Ascending aorta (tissue), 2 donors: ENCODE data around the gene FXYD2. TPM values are rescaled to one million over a fixed set of nuclear protein-coding genes. Genes with fewer than 3 reads are reported as not detected.
"Not testable (repeated sequence)": the region's sequence is repeated elsewhere in the genome, so short reads cannot be mapped to it uniquely, and the experiment has no call there.

Experiments used
- DNase-seq, 2 donors: peaks; one replicate each; pipeline ENCODE4 v3.0.0-alpha.2; 2019; ENCODE audit warnings: low spot score in 2 of 2
- H3K27ac ChIP-seq, 2 donors: fragments of 200-600 bp; sonication (generic); one replicate each; pipeline ENCODE4 v1.5.1; 2016 to 2017; ENCODE audit warnings: mild to moderate bottlenecking in 1 of 2
- H3K27me3 ChIP-seq: fragments of 200-600 bp; sonication (generic); one replicate; pipeline ENCODE4 v1.5.1; 2017
- H3K36me3 ChIP-seq, 2 donors: fragments of 200-600 bp; sonication (generic); one replicate each; pipeline ENCODE4 v1.5.1; 2016
- H3K4me1 ChIP-seq, 2 donors: fragments of 200-600 bp; sonication (generic); one replicate each; pipeline ENCODE4 v1.5.1; 2016 to 2017; ENCODE audit warnings: mild to moderate bottlenecking in 1 of 2
- H3K4me3 ChIP-seq, 2 donors: fragments of 200-600 bp; sonication (generic); one replicate each; pipeline ENCODE4 v1.5.1; 2016 to 2017; ENCODE audit warnings: mild to moderate bottlenecking in 1 of 2
- H3K9me3 ChIP-seq, 2 donors: fragments of 200-600 bp; sonication (generic); one replicate each; pipeline ENCODE4 v1.5.1; 2016
- CTCF ChIP-seq, 3 experiments: fragments of 200-600 bp in 2 of 3; fragments of 450-650 bp in 1 of 3; sonication (generic) in 2 of 3; IDR thresholded peaks; one replicate each; pipeline ENCODE4 v1.5.1; 2016 to 2019; ENCODE audit warnings: antibody characterized with exemption in 3 of 3, mild to moderate bottlenecking in 1 of 3, moderate library complexity in 1 of 3
- intact Hi-C: fragments of 100-400 bp; cut with DNase I; formaldehyde crosslinking; loops from one replicate; pipeline ENCODE4 v1.15.1; 2023
- total RNA-seq: library from RNA; depleted of rRNA; stranded (reverse); fragments of >200 nt; gene quantifications from one replicate; pipeline ENCODE4 v1.1.0, GENCODE V29; 2016

FXYD2 gene
- total RNA-seq, 1 donor from 2014 or later, result not detected

DNA sequence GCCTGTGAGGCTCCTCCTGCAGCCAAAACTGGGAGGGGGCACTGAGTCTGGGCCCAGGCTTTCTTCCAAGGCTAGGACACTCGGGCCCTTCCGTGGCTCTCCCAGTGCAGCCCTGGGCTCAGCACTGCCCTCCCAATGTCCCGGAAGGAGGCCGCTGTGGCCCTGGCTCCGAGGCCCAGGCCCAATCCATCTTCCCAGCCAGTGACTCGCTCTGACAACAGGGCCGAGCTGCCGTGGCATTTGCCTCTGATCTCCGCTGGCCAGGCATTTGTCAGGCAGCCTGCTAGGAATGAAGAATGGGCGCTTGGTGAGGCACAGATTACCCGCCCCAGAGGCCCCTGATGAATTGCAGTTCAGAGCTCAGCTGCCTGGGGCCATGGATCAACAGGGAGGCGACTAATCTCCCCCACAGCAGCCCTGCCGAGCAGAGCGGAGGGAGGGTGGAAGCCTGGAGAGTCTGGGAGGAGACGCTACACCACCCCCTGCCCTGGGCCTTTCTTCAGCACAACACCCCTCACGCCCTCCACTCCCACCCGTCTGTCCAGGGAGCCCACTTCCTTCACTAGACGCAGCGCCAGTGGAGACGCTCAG lies 8.3 kb downstream of the FXYD2 start:
- no peaks in the 10 kb centered on the region for H3K9me3 ChIP-seq
- no peak for DNase-seq
- peak overlapping the region; percentile 20 to 36 for H3K27ac ChIP-seq
- H3K4me3 ChIP-seq, result no peak overlapping the region
- no peak for TF ChIP-seq CTCF (IDR thresholded peaks at IDR 0.05)
- no peaks in the 10 kb centered on the region for H3K36me3 ChIP-seq
- intact Hi-C loops, result loop anchor here (5.0 kb wide), 1 partner anchor 389 kb away; no protein-coding TSS in a partner anchor
- no peaks in the 10 kb centered on the region for H3K27me3 ChIP-seq
- no peaks in the 10 kb centered on the region for H3K4me1 ChIP-seq

- Histone ChIP-seq H3K4me3 (no peak overlapping the region), H3K9me3 (no peaks in the 10 kb centered on the region), H3K27ac (peak overlapping the region; percentile 36 to 49), H3K36me3 (no peaks in the 10 kb centered on the region), H3K4me1 (no peaks in the 10 kb centered on the region), H3K27me3 (no peaks in the 10 kb centered on the region)
- DNase-seq, result peak in 1 of 2 donors; percentile 79
- TF ChIP-seq CTCF (IDR thresholded peaks at IDR 0.05), result no peak
- intact Hi-C loops, result loop anchor here (5.0 kb wide), 1 partner anchor 388 kb away; no protein-coding TSS in a partner anchor
Measured at GRCh38 chr11:117815262-117815803, 9.2 kb downstream of the FXYD2 start.

DNA sequence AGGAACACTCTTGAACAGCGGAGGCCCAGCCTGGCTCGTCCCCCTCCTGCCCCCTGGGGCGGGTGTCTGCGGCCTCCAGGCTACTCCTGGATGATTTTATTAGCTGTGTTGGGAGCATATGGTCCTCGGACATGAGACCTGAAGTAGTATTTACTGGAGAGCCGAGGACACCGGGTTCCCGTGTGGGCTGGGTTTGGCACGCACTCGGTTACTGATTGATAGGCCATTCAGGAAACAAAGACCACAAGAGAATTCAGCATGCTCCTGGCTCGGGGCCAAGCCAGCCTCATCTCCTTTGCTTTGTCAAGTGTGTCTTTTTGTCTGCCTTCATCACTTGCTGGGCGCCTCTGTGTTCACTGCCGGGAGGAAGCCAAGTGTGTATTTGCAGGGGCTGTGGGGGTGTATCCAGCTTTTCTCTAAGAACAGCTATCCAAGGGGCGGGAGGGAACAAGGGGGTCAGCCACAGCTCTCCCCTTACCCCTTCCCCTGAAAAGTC lies 9.7 kb downstream of the FXYD2 start:
- Histone ChIP-seq H3K9me3 (no peaks in the 10 kb centered on the region), H3K4me3 (no peak overlapping the region), H3K27me3 (no peaks in the 10 kb centered on the region), H3K27ac (no peak overlapping the region), H3K4me1 (no peaks in the 10 kb centered on the region), H3K36me3 (no peaks in the 10 kb centered on the region)
- intact Hi-C loops, result loop anchor here (5.0 kb wide), 1 partner anchor 388 kb away; no protein-coding TSS in a partner anchor
- DNase-seq, result peak; percentile 56 to 81
- TF ChIP-seq CTCF (IDR thresholded peaks at IDR 0.05), result no peak

- H3K27me3 ChIP-seq, result no peaks in the 10 kb centered on the region
- intact Hi-C loops, result no loop called here
- H3K4me1 ChIP-seq, result no peaks in the 10 kb centered on the region
- no peak for DNase-seq
- no peak for TF ChIP-seq CTCF (IDR thresholded peaks at IDR 0.05)
- no peak overlapping the region for H3K27ac ChIP-seq
- H3K36me3 ChIP-seq, result no peaks in the 10 kb centered on the region
- H3K9me3 ChIP-seq, result no peaks in the 10 kb centered on the region
- no peak overlapping the region for H3K4me3 ChIP-seq
Measured at GRCh38 chr11:117814204-117814765, 10.3 kb downstream of the FXYD2 start.

DNA sequence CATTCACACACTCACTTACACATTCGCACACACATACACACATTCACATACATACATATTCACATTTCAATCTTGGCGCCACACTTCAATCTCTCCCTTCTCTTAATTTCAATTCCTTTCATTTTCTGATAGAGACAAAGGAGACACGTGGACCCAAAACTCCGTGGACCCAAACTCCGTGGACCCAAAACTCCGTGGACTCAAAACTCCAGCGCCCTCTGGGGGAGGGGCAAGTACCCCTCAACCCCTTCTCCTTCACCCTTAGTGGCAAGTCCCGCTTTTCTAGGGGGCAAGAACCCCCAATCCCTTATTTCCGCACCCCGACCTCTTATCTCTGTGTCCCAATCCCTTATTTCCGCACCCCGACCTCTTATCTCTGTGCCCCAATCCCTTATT lies 14.5 kb downstream of the FXYD2 start:
- H3K27ac ChIP-seq, H3K4me3 ChIP-seq, DNase-seq, intact Hi-C loops, H3K27me3 ChIP-seq, H3K4me1 ChIP-seq, H3K36me3 ChIP-seq, H3K9me3 ChIP-seq: not testable (repeated sequence)
